Keratinocyte (primary cell): Measurements from ENCODE around the gene KCNIP2. TPM values are rescaled to one million over a fixed set of nuclear protein-coding genes. Genes with fewer than 3 reads are reported as not detected.

Experiments
- DNase-seq: peaks from one replicate; pipeline ENCODE4 v3.0.0-alpha.2; 2011; ENCODE audit warnings: low read depth, missing footprints, low spot score
- FAIRE-seq: peaks from 2 replicates; lab custom pipeline; 2011; peaks lifted over from hg19 to GRCh38; lab: Jason Lieb, UNC
- H2AFZ ChIP-seq: 2 replicates; pipeline ENCODE4 v1.6.0; 2012; ENCODE audit warnings: low read length, control low read depth, inconsistent platforms; ENCODE audit not compliant: control insufficient read depth
- H3K27ac ChIP-seq: 2 replicates; pipeline ENCODE4 v1.5.1; 2011; ENCODE audit warnings: low read length; ENCODE audit not compliant: control insufficient read depth, insufficient read depth
- H3K27me3 ChIP-seq: 3 replicates; pipeline ENCODE4 v1.6.0; 2011; ENCODE audit warnings: low read length; ENCODE audit not compliant: control insufficient read depth, insufficient read depth; ENCODE audit errors: extremely low read depth
- H3K36me3 ChIP-seq, 2 experiments: 2 replicates in 1 of 2; 3 replicates in 1 of 2; pipeline ENCODE4 v1.5.1; 2011; ENCODE audit warnings: low read length in 2 of 2, mild to moderate bottlenecking in 1 of 2; ENCODE audit not compliant: control insufficient read depth in 2 of 2, insufficient read depth in 2 of 2; ENCODE audit errors: extremely low read depth in 1 of 2
- H3K4me1 ChIP-seq: 3 replicates; pipeline ENCODE4 v1.5.1; 2011; ENCODE audit warnings: low read length; ENCODE audit not compliant: control insufficient read depth, insufficient read depth; ENCODE audit errors: extremely low read depth
- H3K4me2 ChIP-seq: 3 replicates; pipeline ENCODE4 v1.6.0; 2011; ENCODE audit warnings: low read depth, low read length; ENCODE audit not compliant: control insufficient read depth, insufficient read depth; ENCODE audit errors: extremely low read depth
- H3K4me3 ChIP-seq, 3 experiments: fragments of 200-600 bp in 1 of 3; sonication (generic) in 1 of 3; 2 replicates in 2 of 3; 3 replicates in 1 of 3; pipeline ENCODE4 v1.5.1; 2011 to 2016; ENCODE audit warnings: low read length in 3 of 3, mild to moderate bottlenecking in 3 of 3, control low read depth in 2 of 3, inconsistent platforms in 1 of 3, low read depth in 1 of 3, mixed read lengths in 1 of 3, mixed run types in 1 of 3, moderate library complexity in 1 of 3; ENCODE audit not compliant: control insufficient read depth in 2 of 3, insufficient read depth in 2 of 3; ENCODE audit errors: extremely low read depth in 1 of 3
- H3K79me2 ChIP-seq: 2 replicates; pipeline ENCODE4 v1.6.0; 2012; ENCODE audit warnings: low read length; ENCODE audit not compliant: control insufficient read depth, insufficient read depth
- H3K9ac ChIP-seq: 3 replicates; pipeline ENCODE4 v1.6.0; 2011; ENCODE audit warnings: low read length; ENCODE audit not compliant: control insufficient read depth, insufficient read depth; ENCODE audit errors: extremely low read depth
- H3K9me1 ChIP-seq: 3 replicates; pipeline ENCODE4 v1.6.0; 2011; ENCODE audit warnings: low read length; ENCODE audit not compliant: control insufficient read depth, insufficient read depth; ENCODE audit errors: extremely low read depth
- H3K9me3 ChIP-seq: 2 replicates; pipeline ENCODE4 v1.5.1; 2012; ENCODE audit warnings: low read depth, low read length; ENCODE audit not compliant: control insufficient read depth
- H4K20me1 ChIP-seq: 3 replicates; pipeline ENCODE4 v1.6.0; 2011; ENCODE audit warnings: low read length; ENCODE audit not compliant: control insufficient read depth, insufficient read depth; ENCODE audit errors: extremely low read depth
- CTCF ChIP-seq, 3 experiments: IDR thresholded peaks in 1 of 3; conservative IDR thresholded peaks in 1 of 3; optimal IDR thresholded peaks in 1 of 3; 2 replicates in 2 of 3; 3 replicates in 1 of 3; pipeline versions ENCODE3 to v1.5.1; 2011; ENCODE audit warnings: low read length in 3 of 3, mild to moderate bottlenecking in 3 of 3, moderate library complexity in 2 of 3, control low read depth in 1 of 3, inconsistent platforms in 1 of 3; ENCODE audit not compliant: insufficient read depth in 2 of 3; ENCODE audit errors: extremely low read depth in 1 of 3
- EZH2 ChIP-seq: IDR thresholded peaks from one replicate; pipeline ENCODE4 v1.6.1; 2012; ENCODE audit warnings: inconsistent platforms, mild to moderate bottlenecking, low read length, moderate library complexity
- dilution Hi-C: fragments of 300-500 bp; cut with MboI; formaldehyde crosslinking; loops from one replicate; pipeline ENCODE4 v1.7.0; 2020; ENCODE audit warnings: low sequenced_read_pairs; ENCODE audit not compliant: extremely low pct_ligation_motif_present
- polyA plus RNA-seq, 5 experiments: library from polyadenylated mRNA; depleted of rRNA in 3 of 5; stranded (reverse) in 3 of 5; stranded (forward) in 1 of 5; unstranded in 1 of 5; fragments of >200 nt; gene quantifications; 1 replicate in 1 of 5; 2 replicates in 3 of 5; 3 replicates in 1 of 5; pipeline versions ENCODE4 v1.2.1 to v1.2.3, GENCODE V29; 2011 to 2012; ENCODE audit warnings: missing spikeins in 2 of 5, low read depth in 1 of 5, low replicate concordance in 1 of 5

Gene KCNIP2
- polyA plus RNA-seq, 1 donor (not counting 4 experiments of a cell fraction or from before 2014, with no cell fraction given): 0.41 TPM

GRCh38 chr10:101828766-101829551 is 14.6 kb downstream of the KCNIP2 start:
- no peak overlapping the region for H2AFZ ChIP-seq
- no peak overlapping the region for H3K9ac ChIP-seq
- dilution Hi-C loops: no loop called here
- H3K4me2 ChIP-seq: peak overlapping the region; percentile 41
- H3K9me1 ChIP-seq: no peaks in the 10 kb centered on the region
- FAIRE-seq (no peak), DNase-seq (no peak)
- TF ChIP-seq CTCF (optimal IDR thresholded peaks at IDR 0.05 in 1 of 3, IDR thresholded peaks at IDR 0.05 in 1 of 3, conservative IDR thresholded peaks at IDR 0.05 in 1 of 3; ENCODE audit: extremely low read depth in 1 of 3, insufficient read depth in 2 of 3, low read length in 3 of 3) (no peak), EZH2 (no peak)
- no peaks in the 10 kb centered on the region for H3K27me3 ChIP-seq
- H3K79me2 ChIP-seq: no peaks in the 10 kb centered on the region
- no peaks in the 10 kb centered on the region for H3K9me3 ChIP-seq
- H3K36me3 ChIP-seq: peaks cover 0 to 11% of the 10 kb centered on the region in 2 experiments
- H3K4me1 ChIP-seq: peaks cover 20% of the 10 kb centered on the region
- H4K20me1 ChIP-seq: no peaks in the 10 kb centered on the region
- no peak overlapping the region for H3K4me3 ChIP-seq
- H3K27ac ChIP-seq: no peak overlapping the region

- Histone ChIP-seq H3K9me1 (no peaks in the 10 kb centered on the region), H2AFZ (no peak overlapping the region), H3K4me1 (peaks cover 20% of the 10 kb centered on the region), H3K79me2 (no peaks in the 10 kb centered on the region), H3K4me3 (no peak overlapping the region), H3K4me2 (no peak overlapping the region), H3K27ac (no peak overlapping the region), H3K9me3 (no peaks in the 10 kb centered on the region), H4K20me1 (no peaks in the 10 kb centered on the region), H3K36me3 (peaks cover 0 to 11% of the 10 kb centered on the region in 2 experiments), H3K27me3 (no peaks in the 10 kb centered on the region), H3K9ac (no peak overlapping the region)
- TF ChIP-seq EZH2 (no peak), CTCF (optimal IDR thresholded peaks at IDR 0.05 in 1 of 3, IDR thresholded peaks at IDR 0.05 in 1 of 3, conservative IDR thresholded peaks at IDR 0.05 in 1 of 3; ENCODE audit: extremely low read depth in 1 of 3, insufficient read depth in 2 of 3, low read length in 3 of 3) (no peak)
- no peak for DNase-seq
- no peak for FAIRE-seq
- dilution Hi-C loops: no loop called here
These were observed 15.5 kb downstream of the KCNIP2 start for GRCh38 chr10:101827919-101828600.
